HG02973 (cell line): ENCODE results near the gene NFKB2.

ENCODE experiments used
- ATAC-seq: cut with Tn5 transposase; IDR thresholded peaks from one replicate; pipeline ENCODE4 v1.9.1; 2021; ENCODE audit warnings: moderate library complexity; ENCODE audit not compliant: unreplicated experiment

The NFKB2 gene

GRCh38 chr10:102444851-102445250, 49.3 kb downstream of the NFKB2 start:
- ATAC-seq, result no peak

GRCh38 chr10:102449321-102450123, 54.0 kb downstream of the NFKB2 start:
- peak; percentile 43 for ATAC-seq

GRCh38 chr10:102450124-102450373, 54.5 kb downstream of the NFKB2 start:
- peak; percentile 1 for ATAC-seq

GRCh38 chr10:102450374-102451104, 55.0 kb downstream of the NFKB2 start:
- peak; percentile 64 for ATAC-seq

GRCh38 chr10:102451105-102451969, 55.8 kb downstream of the NFKB2 start, which contains the start of gene C10orf95:
Gene C10orf95, minus strand, starts transcription at chr10:102451543. Its CDS starts 450 bp downstream, at chr10:102451093.
- ATAC-seq, result no peak
